H9 (cell line): Measurements from ENCODE around the gene SPRED1. TPM values are rescaled to one million over a fixed set of nuclear protein-coding genes. Genes with fewer than 3 reads are reported as not detected.

Experiments
- DNase-seq: peaks from one replicate; pipeline ENCODE4 v3.0.0-alpha.2; 2017
- H2AFZ ChIP-seq: one replicate; pipeline ENCODE4 v1.6.1; 2013; ENCODE audit warnings: mild to moderate bottlenecking, low read length, control low read depth, moderate library complexity
- H2AK5ac ChIP-seq: 2 replicates; pipeline ENCODE4 v1.6.1; 2013; ENCODE audit warnings: low read length, control low read depth, mixed read lengths; ENCODE audit not compliant: insufficient read length
- H2BK120ac ChIP-seq: one replicate; pipeline ENCODE4 v1.6.1; 2013; ENCODE audit warnings: low read depth, mild to moderate bottlenecking, low read length, control low read depth, inconsistent platforms; ENCODE audit not compliant: poor library complexity, severe bottlenecking
- H2BK12ac ChIP-seq: 2 replicates; pipeline ENCODE4 v1.6.1; 2013; ENCODE audit warnings: low read length, control low read depth, mixed read lengths, low read depth; ENCODE audit not compliant: insufficient read length
- H2BK15ac ChIP-seq: 2 replicates; pipeline ENCODE4 v1.6.1; 2013; ENCODE audit warnings: low read depth, low read length, control low read depth
- H2BK20ac ChIP-seq: one replicate; pipeline ENCODE4 v1.6.1; 2013; ENCODE audit warnings: low read depth, mild to moderate bottlenecking, low read length, control low read depth, inconsistent platforms; ENCODE audit not compliant: poor library complexity, severe bottlenecking
- H2BK5ac ChIP-seq: 2 replicates; pipeline ENCODE4 v1.6.1; 2013; ENCODE audit warnings: low read length, control low read depth, mixed read lengths; ENCODE audit not compliant: insufficient read length
- H3K14ac ChIP-seq: 2 replicates; pipeline ENCODE4 v1.6.1; 2013; ENCODE audit warnings: low read length, control low read depth; ENCODE audit not compliant: insufficient read depth
- H3K18ac ChIP-seq: 2 replicates; pipeline ENCODE4 v1.6.1; 2013; ENCODE audit warnings: low read depth, mild to moderate bottlenecking, mixed read lengths, low read length, control low read depth; ENCODE audit not compliant: insufficient read length
- H3K23ac ChIP-seq: 2 replicates; pipeline ENCODE4 v1.6.1; 2013; ENCODE audit warnings: low read length, control low read depth, mixed read lengths, low read depth; ENCODE audit not compliant: insufficient read length
- H3K23me2 ChIP-seq: 2 replicates; pipeline ENCODE4 v1.6.1; 2013; ENCODE audit warnings: low read depth, mild to moderate bottlenecking, mixed read lengths, low read length, control low read depth; ENCODE audit not compliant: insufficient read length, poor library complexity, severe bottlenecking
- H3K27ac ChIP-seq: 2 replicates; pipeline ENCODE4 v1.5.1; 2013; ENCODE audit warnings: low read length, control low read depth, mixed read lengths, low read depth; ENCODE audit not compliant: insufficient read length
- H3K27me3 ChIP-seq: 2 replicates; pipeline ENCODE4 v1.6.1; 2013; ENCODE audit warnings: low read length, control low read depth, inconsistent platforms; ENCODE audit not compliant: insufficient read depth
- H3K4ac ChIP-seq: 2 replicates; pipeline ENCODE4 v1.6.1; 2013; ENCODE audit warnings: low read depth, mild to moderate bottlenecking, control low read depth, inconsistent platforms, low read length, moderate library complexity
- H3K4me1 ChIP-seq: 2 replicates; pipeline ENCODE4 v1.6.1; 2013; ENCODE audit warnings: low read length, control low read depth, inconsistent platforms; ENCODE audit not compliant: insufficient read depth
- H3K4me2 ChIP-seq: 2 replicates; pipeline ENCODE4 v1.6.1; 2013; ENCODE audit warnings: low read length, control low read depth, mixed read lengths; ENCODE audit not compliant: insufficient read length, insufficient read depth
- H3K56ac ChIP-seq: 2 replicates; pipeline ENCODE4 v1.6.1; 2013; ENCODE audit warnings: low read depth, mild to moderate bottlenecking, mixed read lengths, low read length, control low read depth; ENCODE audit not compliant: insufficient read length
- H3K79me1 ChIP-seq: 2 replicates; pipeline ENCODE4 v1.6.1; 2013; ENCODE audit warnings: low read depth, mild to moderate bottlenecking, moderate library complexity, low read length, control low read depth, inconsistent platforms; ENCODE audit not compliant: insufficient read depth, poor library complexity, severe bottlenecking
- H3K79me2 ChIP-seq: 2 replicates; pipeline ENCODE4 v1.6.1; 2013; ENCODE audit warnings: low read length, control low read depth, inconsistent platforms; ENCODE audit not compliant: insufficient read depth
- H3K9ac ChIP-seq: 2 replicates; pipeline ENCODE4 v1.6.1; 2013; ENCODE audit warnings: low read length, control low read depth, mixed read lengths; ENCODE audit not compliant: insufficient read length; ENCODE audit errors: extremely low read depth
- H3K9me3 ChIP-seq: one replicate; pipeline ENCODE4 v1.6.1; 2013; ENCODE audit warnings: low read depth, low read length, inconsistent platforms; ENCODE audit not compliant: control insufficient read depth
- H3T11ph ChIP-seq: one replicate; pipeline ENCODE4 v1.6.1; 2013; ENCODE audit warnings: mild to moderate bottlenecking, low read length, control low read depth, inconsistent platforms
- H4K20me1 ChIP-seq: one replicate; pipeline ENCODE4 v1.6.1; 2013; ENCODE audit not compliant: control insufficient read depth, insufficient read length, insufficient read depth
- H4K5ac ChIP-seq: 2 replicates; pipeline ENCODE4 v1.6.1; 2013; ENCODE audit warnings: low read depth, mild to moderate bottlenecking, mixed read lengths, low read length, control low read depth; ENCODE audit not compliant: insufficient read length
- H4K8ac ChIP-seq: replicated peaks from 2 replicates; pipeline ENCODE4 v1.6.1; 2013; ENCODE audit warnings: low read length, control low read depth, mixed read lengths, low read depth; ENCODE audit not compliant: insufficient read length
- H4K91ac ChIP-seq: 2 replicates; pipeline ENCODE4 v1.6.1; 2013; ENCODE audit warnings: low read depth, mild to moderate bottlenecking, moderate library complexity, mixed read lengths, low read length, control low read depth; ENCODE audit not compliant: insufficient read length
- H3K27ac Mint-ChIP-seq, 3 experiments: 2 replicates in 2 of 3; 3 replicates in 1 of 3; pipeline ENCODE4 v1.8.0; 2020 to 2021; ENCODE audit warnings: mixed read lengths in 3 of 3, mild to moderate bottlenecking in 1 of 3, moderate library complexity in 1 of 3
- H3K27me3 Mint-ChIP-seq: 2 replicates; pipeline ENCODE4 v1.8.0; 2021; ENCODE audit warnings: low read depth, mild to moderate bottlenecking, moderate library complexity, mixed read lengths
- H3K36me3 Mint-ChIP-seq, 3 experiments: 2 replicates in 2 of 3; 3 replicates in 1 of 3; pipeline ENCODE4 v1.8.0; 2020 to 2021; ENCODE audit warnings: low read depth in 3 of 3, mixed read lengths in 3 of 3; ENCODE audit not compliant: insufficient read depth in 1 of 3
- H3K4me1 Mint-ChIP-seq, 2 experiments: 2 replicates each; pipeline ENCODE4 v1.8.0; 2020; ENCODE audit warnings: mixed read lengths in 2 of 2
- H3K4me3 Mint-ChIP-seq, 2 experiments: 2 replicates in 1 of 2; 3 replicates in 1 of 2; pipeline ENCODE4 v1.8.0; 2020 to 2021; ENCODE audit warnings: mild to moderate bottlenecking in 2 of 2, mixed read lengths in 2 of 2, moderate library complexity in 1 of 2
- H3K9me3 Mint-ChIP-seq, 2 experiments: 2 replicates in 1 of 2; 3 replicates in 1 of 2; pipeline ENCODE4 v1.8.0; 2020; ENCODE audit warnings: mild to moderate bottlenecking in 2 of 2, mixed read lengths in 2 of 2, moderate library complexity in 1 of 2
- WGBS: extraction: QIAGEN DNeasy Blood & Tissue Kit; methylation state at CpG from one replicate; pipeline ENCODE4 v1.1.7; 2013; ENCODE audit warnings: missing lambda C conversion rate, low lambda C conversion rate, mixed read lengths; ENCODE audit not compliant: insufficient read length; ENCODE audit errors: extremely low coverage; 5-methylcytosine and 5-hydroxymethylcytosine counted together
- total RNA-seq: library from RNA; stranded (reverse); gene quantifications from 2 replicates; pipeline ENCODE4 v1.2.1, GENCODE V29; 2021
- TF ChIP-seq, protein P1 (sequence below): fragments of 200-600 bp; sonication (generic); conservative IDR thresholded peaks from 3 replicates; pipeline ENCODE4 v1.8.0; 2021; ENCODE audit warnings: antibody characterized with exemption, mild to moderate bottlenecking

Gene SPRED1
- total RNA-seq, 1 experiment from 2014 or later = 41.0 TPM

DNA sequence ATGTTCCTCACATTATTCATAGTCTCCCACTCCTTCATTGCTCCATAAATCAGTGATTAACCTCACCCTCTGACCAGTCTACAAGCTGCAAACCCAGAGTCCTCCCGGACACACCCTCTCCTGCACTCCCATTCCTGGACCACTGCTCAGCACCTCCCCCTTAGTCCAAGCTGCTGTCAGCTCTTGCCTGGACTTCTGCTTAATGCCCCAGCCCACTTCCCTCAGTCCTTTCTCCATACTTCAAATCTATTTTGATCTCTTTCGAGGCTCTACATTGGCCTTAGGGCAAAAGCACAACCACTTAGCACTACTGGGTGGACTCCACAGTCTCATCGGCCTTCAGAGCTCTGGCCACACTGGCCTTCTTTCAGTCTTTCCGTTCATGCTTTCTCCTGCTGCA lies 121.9 kb downstream of the SPRED1 start:
- no peak overlapping the region for H2BK12ac ChIP-seq
- no peak overlapping the region for H2AK5ac ChIP-seq
- H3K27me3 Mint-ChIP-seq = no peaks in the 10 kb centered on the region
- no peak overlapping the region for H3K23ac ChIP-seq
- no peak overlapping the region for H3K18ac ChIP-seq
- no peak overlapping the region for H3K27ac Mint-ChIP-seq
- H2BK5ac ChIP-seq = no peak overlapping the region
- no peaks in the 10 kb centered on the region for H3K9me3 ChIP-seq
- H3K4me1 Mint-ChIP-seq = peaks cover 10% of the 10 kb centered on the region in 2 experiments
- DNase-seq = no peak
- no peak overlapping the region for H3K4ac ChIP-seq
- no peaks in the 10 kb centered on the region for H3K27me3 ChIP-seq
- no peaks in the 10 kb centered on the region for H4K20me1 ChIP-seq
- H3K79me2 ChIP-seq = no peaks in the 10 kb centered on the region
- H3K4me3 Mint-ChIP-seq = no peak overlapping the region
- no peaks in the 10 kb centered on the region for H3K79me1 ChIP-seq
- H4K5ac ChIP-seq = no peak overlapping the region
- H4K8ac ChIP-seq = no peak overlapping the region
- no peak overlapping the region for H3K14ac ChIP-seq
- no peak overlapping the region for H2BK120ac ChIP-seq
- H4K91ac ChIP-seq = no peak overlapping the region
- no peak overlapping the region for H2BK20ac ChIP-seq
- H2AFZ ChIP-seq = no peak overlapping the region
- no peaks in the 10 kb centered on the region; a peak in 1 of 5 replicates for H3K9me3 Mint-ChIP-seq
- no peak overlapping the region for H3K9ac ChIP-seq
- no peak overlapping the region for H3K4me2 ChIP-seq
- no CpG with 5 or more reads among the region's 4 CpGs for WGBS
- TF ChIP-seq, protein P1, sequence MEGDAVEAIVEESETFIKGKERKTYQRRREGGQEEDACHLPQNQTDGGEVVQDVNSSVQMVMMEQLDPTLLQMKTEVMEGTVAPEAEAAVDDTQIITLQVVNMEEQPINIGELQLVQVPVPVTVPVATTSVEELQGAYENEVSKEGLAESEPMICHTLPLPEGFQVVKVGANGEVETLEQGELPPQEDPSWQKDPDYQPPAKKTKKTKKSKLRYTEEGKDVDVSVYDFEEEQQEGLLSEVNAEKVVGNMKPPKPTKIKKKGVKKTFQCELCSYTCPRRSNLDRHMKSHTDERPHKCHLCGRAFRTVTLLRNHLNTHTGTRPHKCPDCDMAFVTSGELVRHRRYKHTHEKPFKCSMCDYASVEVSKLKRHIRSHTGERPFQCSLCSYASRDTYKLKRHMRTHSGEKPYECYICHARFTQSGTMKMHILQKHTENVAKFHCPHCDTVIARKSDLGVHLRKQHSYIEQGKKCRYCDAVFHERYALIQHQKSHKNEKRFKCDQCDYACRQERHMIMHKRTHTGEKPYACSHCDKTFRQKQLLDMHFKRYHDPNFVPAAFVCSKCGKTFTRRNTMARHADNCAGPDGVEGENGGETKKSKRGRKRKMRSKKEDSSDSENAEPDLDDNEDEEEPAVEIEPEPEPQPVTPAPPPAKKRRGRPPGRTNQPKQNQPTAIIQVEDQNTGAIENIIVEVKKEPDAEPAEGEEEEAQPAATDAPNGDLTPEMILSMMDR = no peak
- no peak overlapping the region for H3K56ac ChIP-seq
- H3K36me3 Mint-ChIP-seq = no peaks in the 10 kb centered on the region
- H3K4me1 ChIP-seq = no peaks in the 10 kb centered on the region
- H3T11ph ChIP-seq = no peak overlapping the region
- no peak overlapping the region for H3K27ac ChIP-seq
- H3K23me2 ChIP-seq = no peaks in the 10 kb centered on the region
- H2BK15ac ChIP-seq = no peak overlapping the region
